ENCODE measurements around the gene KCNK3. TPM values are rescaled to one million over a fixed set of nuclear protein-coding genes. Genes with fewer than 3 reads are reported as not detected.

The KCNK3 gene
- total and polyA plus RNA-seq, 2 of the 13 experiments (the other 11 are each of a cell fraction or from before 2014, with no cell fraction given), result not detected

DNA sequence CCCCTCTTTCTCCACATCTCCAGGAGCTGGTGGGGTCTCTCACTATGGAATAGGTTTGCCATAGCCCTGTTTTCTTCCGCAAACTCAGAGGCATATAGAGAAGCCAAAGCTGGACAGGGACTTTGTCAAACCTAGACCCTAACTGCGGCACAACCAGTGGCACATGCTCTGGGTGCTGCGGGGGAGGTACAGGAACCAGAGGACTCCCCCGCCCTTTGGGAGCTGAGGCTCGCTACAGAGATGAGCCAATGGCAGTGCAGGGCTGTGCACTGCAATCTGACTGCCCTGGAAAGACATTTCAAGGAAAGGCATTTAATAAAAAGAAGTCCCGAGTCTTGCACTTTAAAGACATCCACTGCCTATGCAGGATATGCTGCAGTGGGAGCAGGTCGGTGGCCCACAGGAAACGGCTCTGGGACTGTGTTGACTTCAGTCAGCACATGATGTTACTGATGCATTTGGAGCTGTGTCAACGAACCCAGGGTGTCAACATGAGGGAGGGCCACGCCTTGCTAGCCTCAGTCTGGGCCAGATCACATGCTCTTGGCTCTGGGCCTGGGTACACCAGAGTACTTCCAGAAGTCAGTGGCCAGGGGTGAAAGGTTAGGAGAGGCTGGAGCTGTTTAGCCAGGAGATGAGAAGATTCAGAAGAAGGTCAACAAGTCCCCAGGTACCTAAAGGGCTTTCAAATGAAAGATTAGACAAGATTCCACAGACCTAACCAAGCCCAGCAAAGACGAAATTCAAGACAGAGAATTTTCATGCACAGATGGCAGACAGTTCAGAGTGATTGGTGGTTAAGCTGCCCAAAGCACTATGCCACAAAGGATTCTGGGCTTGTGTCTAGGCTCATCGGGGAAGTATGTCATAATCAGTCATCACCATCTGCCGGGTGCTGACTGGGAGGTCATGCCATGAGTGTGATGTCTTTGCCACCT lies 79.8 kb downstream of the KCNK3 start (continued):
- TF ChIP-seq, protein P1, sequence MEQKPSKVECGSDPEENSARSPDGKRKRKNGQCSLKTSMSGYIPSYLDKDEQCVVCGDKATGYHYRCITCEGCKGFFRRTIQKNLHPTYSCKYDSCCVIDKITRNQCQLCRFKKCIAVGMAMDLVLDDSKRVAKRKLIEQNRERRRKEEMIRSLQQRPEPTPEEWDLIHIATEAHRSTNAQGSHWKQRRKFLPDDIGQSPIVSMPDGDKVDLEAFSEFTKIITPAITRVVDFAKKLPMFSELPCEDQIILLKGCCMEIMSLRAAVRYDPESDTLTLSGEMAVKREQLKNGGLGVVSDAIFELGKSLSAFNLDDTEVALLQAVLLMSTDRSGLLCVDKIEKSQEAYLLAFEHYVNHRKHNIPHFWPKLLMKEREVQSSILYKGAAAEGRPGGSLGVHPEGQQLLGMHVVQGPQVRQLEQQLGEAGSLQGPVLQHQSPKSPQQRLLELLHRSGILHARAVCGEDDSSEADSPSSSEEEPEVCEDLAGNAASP (CRISPR knock-in tag; IDR thresholded peaks at IDR 0.05; ENCODE audit: borderline replicate concordance), result no peak
- TF ChIP-seq, protein P2, sequence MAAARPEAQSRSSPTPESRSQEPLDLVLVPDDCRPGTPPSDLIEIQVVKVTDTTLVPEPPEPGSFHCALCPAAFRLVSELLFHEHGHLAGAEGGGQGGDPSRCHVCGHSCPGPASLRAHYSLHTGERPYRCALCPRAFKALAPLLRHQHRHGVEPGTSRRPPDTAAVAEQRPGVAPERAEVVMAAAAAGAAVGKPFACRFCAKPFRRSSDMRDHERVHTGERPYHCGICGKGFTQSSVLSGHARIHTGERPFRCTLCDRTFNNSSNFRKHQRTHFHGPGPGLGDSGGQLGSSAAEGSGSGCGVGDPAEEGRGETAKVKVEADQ (CRISPR knock-in tag; IDR thresholded peaks at IDR 0.05; ENCODE audit: borderline replicate concordance), result no peak
- no peak for TF ChIP-seq ZBTB7A (CRISPR knock-in tag; IDR thresholded peaks at IDR 0.05)
- no peak for TF ChIP-seq NAIF1 (CRISPR knock-in tag; IDR thresholded peaks at IDR 0.05; ENCODE audit: borderline replicate concordance)
- TF ChIP-seq, protein P3, sequence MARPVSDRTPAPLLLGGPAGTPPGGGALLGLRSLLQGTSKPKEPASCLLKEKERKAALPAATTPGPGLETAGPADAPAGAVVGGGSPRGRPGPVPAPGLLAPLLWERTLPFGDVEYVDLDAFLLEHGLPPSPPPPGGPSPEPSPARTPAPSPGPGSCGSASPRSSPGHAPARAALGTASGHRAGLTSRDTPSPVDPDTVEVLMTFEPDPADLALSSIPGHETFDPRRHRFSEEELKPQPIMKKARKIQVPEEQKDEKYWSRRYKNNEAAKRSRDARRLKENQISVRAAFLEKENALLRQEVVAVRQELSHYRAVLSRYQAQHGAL (CRISPR knock-in tag; IDR thresholded peaks at IDR 0.05; ENCODE audit: not compliant biosample characterization), result no peak
- TF ChIP-seq, protein P4, sequence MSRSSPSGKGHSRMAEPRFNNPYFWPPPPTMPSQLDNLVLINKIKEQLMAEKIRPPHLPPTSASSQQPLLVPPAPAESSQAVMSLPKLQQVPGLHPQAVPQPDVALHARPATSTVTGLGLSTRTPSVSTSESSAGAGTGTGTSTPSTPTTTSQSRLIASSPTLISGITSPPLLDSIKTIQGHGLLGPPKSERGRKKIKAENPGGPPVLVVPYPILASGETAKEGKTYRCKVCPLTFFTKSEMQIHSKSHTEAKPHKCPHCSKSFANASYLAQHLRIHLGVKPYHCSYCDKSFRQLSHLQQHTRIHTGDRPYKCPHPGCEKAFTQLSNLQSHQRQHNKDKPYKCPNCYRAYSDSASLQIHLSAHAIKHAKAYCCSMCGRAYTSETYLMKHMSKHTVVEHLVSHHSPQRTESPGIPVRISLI (CRISPR knock-in tag; IDR thresholded peaks at IDR 0.05; ENCODE audit: borderline replicate concordance), result no peak
- TF ChIP-seq PHF20 (CRISPR knock-in tag; IDR thresholded peaks at IDR 0.05), result no peak; the same call in 1 of the 2 replicates
- TF ChIP-seq FOXK2 (IDR thresholded peaks at IDR 0.05), result peak; percentile 86
- TF ChIP-seq NKX3-1 (CRISPR knock-in tag; IDR thresholded peaks at IDR 0.05), result no peak
- TF ChIP-seq, protein P5, sequence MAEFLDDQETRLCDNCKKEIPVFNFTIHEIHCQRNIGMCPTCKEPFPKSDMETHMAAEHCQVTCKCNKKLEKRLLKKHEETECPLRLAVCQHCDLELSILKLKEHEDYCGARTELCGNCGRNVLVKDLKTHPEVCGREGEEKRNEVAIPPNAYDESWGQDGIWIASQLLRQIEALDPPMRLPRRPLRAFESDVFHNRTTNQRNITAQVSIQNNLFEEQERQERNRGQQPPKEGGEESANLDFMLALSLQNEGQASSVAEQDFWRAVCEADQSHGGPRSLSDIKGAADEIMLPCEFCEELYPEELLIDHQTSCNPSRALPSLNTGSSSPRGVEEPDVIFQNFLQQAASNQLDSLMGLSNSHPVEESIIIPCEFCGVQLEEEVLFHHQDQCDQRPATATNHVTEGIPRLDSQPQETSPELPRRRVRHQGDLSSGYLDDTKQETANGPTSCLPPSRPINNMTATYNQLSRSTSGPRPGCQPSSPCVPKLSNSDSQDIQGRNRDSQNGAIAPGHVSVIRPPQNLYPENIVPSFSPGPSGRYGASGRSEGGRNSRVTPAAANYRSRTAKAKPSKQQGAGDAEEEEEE (CRISPR knock-in tag; IDR thresholded peaks at IDR 0.05; ENCODE audit: borderline replicate concordance), result no peak
- no peak for TF ChIP-seq ARID2 (CRISPR knock-in tag; IDR thresholded peaks at IDR 0.05; ENCODE audit: borderline replicate concordance)
- no peak for TF ChIP-seq REPIN1 (CRISPR knock-in tag; IDR thresholded peaks at IDR 0.05; ENCODE audit: borderline replicate concordance, low read depth)
- TF ChIP-seq, protein P6, sequence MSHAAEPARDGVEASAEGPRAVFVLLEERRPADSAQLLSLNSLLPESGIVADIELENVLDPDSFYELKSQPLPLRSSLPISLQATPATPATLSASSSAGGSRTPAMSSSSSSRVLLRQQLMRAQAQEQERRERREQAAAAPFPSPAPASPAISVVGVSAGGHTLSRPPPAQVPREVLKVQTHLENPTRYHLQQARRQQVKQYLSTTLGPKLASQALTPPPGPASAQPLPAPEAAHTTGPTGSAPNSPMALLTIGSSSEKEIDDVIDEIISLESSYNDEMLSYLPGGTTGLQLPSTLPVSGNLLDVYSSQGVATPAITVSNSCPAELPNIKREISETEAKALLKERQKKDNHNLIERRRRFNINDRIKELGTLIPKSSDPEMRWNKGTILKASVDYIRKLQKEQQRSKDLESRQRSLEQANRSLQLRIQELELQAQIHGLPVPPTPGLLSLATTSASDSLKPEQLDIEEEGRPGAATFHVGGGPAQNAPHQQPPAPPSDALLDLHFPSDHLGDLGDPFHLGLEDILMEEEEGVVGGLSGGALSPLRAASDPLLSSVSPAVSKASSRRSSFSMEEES (CRISPR knock-in tag; IDR thresholded peaks at IDR 0.05), result peak; percentile 99
- TF ChIP-seq FOXC1 (CRISPR knock-in tag; IDR thresholded peaks at IDR 0.05; ENCODE audit: borderline replicate concordance), result peak; percentile 55; the same call in 1 of the 2 replicates
- TF ChIP-seq, protein P7, sequence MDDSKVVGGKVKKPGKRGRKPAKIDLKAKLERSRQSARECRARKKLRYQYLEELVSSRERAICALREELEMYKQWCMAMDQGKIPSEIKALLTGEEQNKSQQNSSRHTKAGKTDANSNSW (CRISPR knock-in tag; IDR thresholded peaks at IDR 0.05; ENCODE audit: borderline replicate concordance), result no peak
- TF ChIP-seq KAT2B (IDR thresholded peaks at IDR 0.05; ENCODE audit: borderline replicate concordance, low read depth, low read length), result no peak
- TF ChIP-seq, protein P8, sequence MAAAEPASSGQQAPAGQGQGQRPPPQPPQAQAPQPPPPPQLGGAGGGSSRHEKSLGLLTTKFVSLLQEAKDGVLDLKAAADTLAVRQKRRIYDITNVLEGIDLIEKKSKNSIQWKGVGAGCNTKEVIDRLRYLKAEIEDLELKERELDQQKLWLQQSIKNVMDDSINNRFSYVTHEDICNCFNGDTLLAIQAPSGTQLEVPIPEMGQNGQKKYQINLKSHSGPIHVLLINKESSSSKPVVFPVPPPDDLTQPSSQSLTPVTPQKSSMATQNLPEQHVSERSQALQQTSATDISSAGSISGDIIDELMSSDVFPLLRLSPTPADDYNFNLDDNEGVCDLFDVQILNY (CRISPR knock-in tag; conservative IDR thresholded peaks at IDR 0.05), result no peak
- peak; percentile 95 for TF ChIP-seq RXRB (CRISPR knock-in tag; IDR thresholded peaks at IDR 0.05; ENCODE audit: borderline replicate concordance)
- TF ChIP-seq ZNF782 (CRISPR knock-in tag; IDR thresholded peaks at IDR 0.05; ENCODE audit: borderline replicate concordance), result no peak

Data from HepG2 (cell line).